T1000 (cell line): ENCODE results near the gene TRAPPC6A.

Experiments
- DNase-seq: peaks from one replicate; lab custom pipeline; 2025; ENCODE audit warnings: mixed read lengths; lab: John Stamatoyannopoulos, UW

TRAPPC6A gene

GRCh38 chr19:45147835-45148676 is 30.0 kb downstream of the TRAPPC6A start:
- no peak for DNase-seq

DNA sequence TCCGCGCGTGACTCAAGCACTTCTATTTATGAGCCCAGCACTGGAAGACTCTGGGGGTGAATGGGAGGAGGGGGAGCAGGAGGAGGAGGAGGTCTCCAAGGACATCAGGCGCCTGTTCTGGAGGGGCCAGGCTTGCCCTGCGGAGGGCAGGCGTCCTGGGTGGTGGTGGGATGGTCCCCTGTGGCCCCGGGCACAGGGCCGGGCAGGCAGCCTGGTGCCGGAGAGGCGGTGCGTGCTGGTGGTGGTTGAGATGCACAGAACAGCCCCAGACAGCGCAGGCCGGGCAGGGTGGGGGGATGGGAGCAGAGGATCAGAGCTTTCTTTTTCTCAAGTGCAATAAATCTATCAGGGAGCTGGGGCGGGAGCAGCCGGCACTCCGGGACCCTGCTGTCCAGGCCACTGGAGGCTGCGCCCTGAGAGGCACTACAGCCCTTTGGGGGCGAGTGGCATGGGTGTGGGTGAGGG is 31.3 kb downstream of the TRAPPC6A start:
- DNase-seq = no peak

DNA sequence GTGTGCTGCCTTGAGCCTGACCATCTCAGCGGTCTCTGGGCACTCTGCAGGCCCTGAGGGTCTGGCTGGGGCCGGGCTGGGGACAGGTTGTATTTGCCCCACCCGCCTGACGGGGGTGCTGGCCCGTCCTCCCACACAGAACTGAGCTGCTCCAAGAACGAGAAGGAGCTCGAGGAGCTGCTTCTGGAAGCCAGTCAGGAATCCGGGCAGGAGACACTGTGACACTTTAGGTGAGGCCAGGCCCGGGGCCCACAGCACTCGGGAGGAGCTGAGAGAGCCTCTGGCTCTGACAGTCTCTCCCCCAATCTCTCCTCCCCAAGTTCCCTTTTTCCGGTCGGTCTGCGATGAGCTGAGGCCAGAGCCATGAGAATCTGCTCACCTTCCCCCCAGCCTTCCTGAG is 31.8 kb downstream of the TRAPPC6A start:
- DNase-seq = no peak

DNA sequence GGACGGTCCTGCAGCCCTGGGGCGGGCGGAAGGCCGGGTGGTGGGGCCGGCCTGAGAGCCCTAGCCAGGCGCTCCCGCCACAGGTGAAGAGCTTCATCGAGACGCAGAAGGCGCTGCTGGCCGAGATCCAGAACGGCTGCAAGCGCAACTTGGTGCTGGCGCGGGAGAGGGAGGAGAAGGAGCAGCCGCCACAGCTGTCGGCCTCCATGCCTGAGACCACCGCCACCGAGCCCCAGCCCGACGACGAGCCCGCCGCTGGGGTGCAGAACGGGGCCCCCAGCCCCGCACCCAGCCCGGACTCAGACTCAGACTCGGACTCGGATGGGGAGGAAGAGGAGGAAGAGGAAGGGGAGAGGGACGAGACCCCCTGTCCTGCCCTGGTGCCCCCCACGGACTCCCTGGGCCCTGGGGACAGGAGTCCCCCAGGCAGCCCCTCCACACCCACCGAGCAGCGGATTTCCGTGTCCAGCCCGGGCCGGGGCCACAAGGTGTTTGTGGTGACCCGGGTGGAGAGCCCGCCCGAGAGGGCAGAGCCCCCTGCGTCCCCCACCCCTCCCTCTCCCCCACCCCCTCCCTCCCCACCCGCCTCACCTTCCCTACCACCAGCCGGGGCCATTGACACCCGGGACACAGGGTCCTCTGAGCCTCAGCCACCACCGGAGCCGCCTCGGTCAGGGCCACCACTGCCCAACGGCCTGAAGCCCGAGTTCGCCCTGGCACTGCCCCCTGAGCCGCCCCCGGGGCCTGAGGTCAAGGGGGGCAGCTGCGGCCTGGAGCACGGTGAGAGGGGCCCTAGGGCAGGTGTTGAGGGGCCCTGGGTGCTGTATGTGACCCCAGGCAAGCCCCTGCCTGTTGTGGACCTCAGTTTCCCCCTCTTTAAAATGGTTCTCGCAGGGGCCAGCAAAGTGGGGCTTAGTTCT is 32.5 kb downstream of the TRAPPC6A start:
- DNase-seq = no peak

DNA sequence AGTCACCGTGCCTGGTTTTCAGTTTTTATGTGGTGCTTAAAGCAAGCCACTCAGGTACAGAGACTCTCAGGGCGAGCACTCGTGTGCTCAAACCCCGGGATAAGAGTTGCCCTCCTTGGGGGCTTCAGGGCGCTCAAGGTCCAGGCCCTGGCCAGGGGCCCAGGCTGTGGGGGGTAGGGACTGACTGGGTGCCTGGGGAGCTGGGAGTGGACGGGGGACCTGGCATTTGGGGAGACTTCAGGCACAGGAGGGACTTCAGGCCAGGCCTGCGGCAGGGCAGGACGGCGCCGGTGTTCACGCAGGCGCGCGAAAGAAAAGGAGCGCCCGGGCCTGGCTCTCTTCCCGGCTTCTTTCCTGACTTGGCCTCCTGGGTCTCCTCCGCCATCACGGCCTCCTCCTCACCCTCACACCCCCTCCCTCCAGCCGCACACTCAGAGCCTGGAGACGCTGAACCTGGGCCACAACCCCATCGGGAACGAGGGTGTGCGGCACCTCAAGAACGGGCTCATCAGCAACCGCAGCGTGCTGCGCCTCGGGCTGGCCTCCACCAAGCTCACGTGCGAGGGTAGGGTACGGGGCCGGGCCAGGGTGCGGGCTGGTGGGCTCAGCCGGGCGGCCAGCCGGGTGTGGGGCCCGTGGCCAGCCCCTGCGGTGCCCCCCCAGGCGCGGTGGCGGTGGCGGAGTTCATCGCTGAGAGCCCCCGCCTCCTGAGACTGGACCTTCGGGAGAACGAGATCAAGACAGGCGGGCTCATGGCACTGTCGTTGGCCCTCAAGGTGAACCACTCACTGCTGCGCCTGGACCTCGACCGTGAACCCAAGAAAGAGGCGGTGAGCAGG is 33.4 kb downstream of the TRAPPC6A start:
- no peak for DNase-seq

- no peak for DNase-seq
These were observed 35.3 kb downstream of the TRAPPC6A start for GRCh38 chr19:45142726-45143110.

- no peak for DNase-seq
These were observed 35.9 kb downstream of the TRAPPC6A start for GRCh38 chr19:45142016-45142725.

DNA sequence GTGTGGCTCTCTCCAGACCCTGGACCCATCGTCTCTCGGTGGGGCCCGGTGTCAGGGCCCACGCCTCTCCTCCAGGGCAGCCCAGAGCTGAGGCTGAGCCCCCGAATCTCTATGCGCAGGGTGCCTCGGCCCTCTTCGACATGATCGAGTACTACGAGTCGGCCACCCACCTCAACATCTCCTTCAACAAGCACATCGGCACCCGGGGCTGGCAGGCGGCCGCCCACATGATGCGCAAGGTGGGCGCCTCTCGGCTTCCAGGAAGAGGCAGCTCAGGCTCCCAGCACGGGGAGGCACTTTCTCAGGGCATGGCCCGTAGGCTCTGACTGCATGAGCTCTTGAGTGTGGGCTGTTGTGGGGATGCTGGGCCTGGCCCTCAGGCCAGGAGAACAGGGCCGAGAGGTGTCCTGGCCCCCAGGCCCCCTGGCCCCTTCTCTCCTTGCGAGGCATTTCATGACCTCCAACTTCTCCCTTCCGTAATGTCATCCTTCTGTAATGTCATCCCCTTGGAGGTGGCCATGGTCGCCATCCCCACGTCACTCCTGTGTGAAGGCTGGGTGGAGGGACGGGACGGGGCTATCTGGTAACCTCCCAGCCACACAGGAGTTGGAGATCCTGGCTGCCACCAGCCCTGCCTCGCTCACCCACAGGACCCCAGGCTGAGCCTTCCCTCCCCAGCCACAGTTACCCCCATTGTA is 36.7 kb downstream of the TRAPPC6A start:
- no peak for DNase-seq

DNA sequence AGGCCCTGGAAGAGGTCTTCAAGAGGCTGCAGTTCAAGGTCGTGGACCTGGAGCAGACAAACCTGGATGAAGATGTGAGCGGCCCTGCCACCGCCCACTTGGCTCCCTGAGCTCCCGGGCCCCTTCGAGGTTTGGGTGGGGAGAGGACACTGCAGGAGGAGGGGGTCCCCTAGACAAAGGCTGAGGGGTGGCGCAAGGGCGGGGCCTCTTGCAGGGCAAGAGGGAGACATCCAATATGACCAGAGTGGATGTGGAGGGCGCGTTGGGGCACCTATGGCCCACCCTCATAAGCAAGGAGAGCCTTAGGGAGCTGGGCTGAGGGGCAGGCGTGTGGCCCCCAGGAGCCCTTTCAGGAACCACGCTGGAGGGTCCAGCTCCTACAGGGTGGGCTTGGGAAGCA is 37.5 kb downstream of the TRAPPC6A start:
- DNase-seq = no peak

DNA sequence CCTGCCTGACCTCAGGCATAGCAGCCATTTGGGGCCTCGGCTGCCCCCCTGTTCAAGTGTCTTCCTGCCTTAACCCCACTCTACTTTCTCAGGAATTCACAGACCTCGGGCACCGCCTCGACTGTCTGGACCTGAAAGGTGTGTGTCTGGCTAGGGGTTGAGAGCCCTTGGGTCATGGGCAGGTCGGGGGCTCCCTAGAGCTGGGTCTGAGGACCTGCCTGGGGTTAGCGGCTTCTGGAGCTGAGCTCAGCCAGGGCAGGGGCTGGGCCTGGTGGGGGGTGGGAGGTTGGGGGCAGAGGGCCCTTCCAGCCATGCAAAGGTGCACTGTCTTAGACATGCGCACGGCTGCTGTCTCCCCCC is 37.9 kb downstream of the TRAPPC6A start:
- no peak for DNase-seq

- DNase-seq = no peak
These were observed 38.5 kb downstream of the TRAPPC6A start for GRCh38 chr19:45139286-45140143.

DNA sequence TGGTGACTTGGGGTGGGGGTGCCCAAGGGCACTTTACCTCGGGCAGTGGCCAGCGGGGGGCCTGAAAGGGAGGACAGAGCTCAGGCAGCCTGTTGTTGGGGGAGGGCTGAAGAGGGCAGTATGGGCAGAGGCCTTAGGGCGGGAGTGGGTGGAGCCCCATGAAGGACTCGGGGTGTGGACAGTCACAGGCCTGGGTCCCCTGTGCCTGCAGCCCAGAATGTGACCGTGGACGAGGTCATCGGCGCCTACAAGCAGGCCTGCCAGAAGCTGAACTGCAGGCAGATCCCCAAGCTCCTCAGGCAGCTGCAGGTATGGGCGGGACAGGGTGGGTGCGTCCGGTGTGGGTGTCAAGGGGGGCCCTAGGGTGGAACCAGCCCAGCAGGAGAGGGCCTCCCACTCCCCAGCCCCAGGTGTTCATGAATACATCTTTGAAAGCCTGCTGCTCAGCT is 39.7 kb downstream of the TRAPPC6A start:
- DNase-seq = no peak

GRCh38 chr19:45137179-45137761 is 40.8 kb downstream of the TRAPPC6A start:
- no peak for DNase-seq

GRCh38 chr19:45136507-45137178 is 41.4 kb downstream of the TRAPPC6A start:
- DNase-seq = no peak

DNA sequence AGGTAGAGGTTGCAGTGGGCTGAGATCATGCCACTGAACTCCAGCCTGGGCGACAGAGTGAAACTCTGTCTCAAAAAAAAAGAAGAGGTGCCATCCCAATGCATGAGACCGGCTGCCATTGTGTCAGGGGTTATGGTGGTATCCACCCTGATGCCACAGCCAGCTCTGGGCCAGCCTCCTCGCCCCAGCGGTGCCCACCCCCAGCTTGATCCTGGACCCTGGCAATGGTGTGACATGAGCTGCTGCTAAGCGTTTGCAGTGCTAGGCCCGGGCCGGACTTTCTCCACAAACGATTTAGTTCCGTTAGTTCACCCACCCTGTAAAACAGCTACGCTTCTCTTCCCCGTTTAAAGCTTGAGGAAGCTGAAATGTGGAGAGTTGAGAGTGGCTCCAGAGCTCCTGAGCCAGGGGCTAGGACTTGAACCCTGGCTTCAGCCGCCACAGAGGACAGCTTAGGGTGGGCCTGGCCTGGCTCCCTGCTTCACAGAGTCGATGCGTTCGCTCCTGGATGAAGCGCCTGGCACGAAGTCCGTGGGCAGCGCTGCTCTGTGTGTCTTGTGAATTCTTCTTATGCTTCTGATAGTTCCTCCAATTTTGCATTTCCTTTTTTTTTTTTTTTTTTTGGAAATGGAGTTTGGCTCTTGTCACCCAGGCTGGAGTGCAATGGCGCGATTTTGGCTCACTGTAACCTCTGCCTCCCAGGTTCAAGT is 42.7 kb downstream of the TRAPPC6A start:
- DNase-seq = no peak

DNA sequence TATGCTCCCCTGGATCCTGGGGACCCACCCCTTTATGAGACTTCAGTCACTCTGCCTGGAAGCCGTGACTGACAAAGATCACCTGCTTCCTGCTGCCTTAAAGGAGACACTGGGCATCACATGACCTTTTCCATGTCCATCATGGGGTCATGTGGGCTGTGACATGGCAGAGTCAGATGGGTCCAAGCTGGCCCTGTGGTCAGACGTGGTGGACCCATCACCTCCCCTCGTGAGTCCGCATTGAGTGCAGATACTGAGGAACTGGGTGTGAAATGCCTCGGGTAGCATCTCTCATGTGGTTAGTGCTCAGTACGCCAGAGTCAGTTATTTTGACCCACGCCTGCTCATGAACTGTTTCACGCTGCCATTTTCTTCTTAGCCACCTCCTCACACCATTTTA is 44.4 kb downstream of the TRAPPC6A start:
- no peak for DNase-seq

DNA sequence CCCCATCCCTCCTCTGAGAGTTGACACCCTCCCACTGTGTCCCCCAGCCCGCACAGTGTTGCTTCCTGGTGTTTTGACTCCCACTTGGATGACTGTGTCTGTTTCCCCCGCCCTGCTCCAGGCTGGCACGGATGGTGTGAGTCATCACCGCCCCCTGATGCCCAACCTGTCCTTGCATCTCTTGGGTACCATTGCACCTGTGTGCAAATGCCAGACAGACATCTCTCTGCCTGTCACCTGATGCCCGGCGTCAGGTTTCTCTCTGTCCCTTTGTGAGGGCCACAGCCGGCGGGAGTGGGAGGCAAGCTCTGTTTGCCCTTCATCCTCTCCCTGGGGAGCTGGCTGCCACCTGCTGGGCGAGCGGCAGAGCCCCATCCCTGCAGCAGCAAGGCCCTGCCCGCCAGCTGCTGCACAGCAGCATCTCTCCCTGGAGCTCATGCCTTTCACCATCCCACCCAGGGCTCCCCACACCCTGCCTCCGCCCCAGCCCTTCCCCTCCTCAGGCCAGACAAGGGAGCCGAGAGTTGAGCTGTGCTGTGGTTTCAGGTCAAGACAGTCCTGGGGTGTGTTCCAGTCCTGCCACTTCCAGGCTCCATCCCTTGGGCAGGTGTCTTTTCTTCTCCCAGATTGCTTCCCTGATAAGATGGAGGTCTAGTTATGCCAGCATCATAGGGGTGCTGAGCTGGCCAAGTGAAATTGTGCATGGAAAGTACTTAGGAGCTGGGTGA is 47.0 kb downstream of the TRAPPC6A start:
- DNase-seq = no peak
